DLD1 (cell line): ENCODE measurements around the gene DROSHA.
"Not testable (repeated sequence)": the region's sequence is repeated elsewhere in the genome, so short reads cannot be mapped to it uniquely, and the experiment has no call there.

Experiments used
- in situ Hi-C: cut with HindIII; loops from 2 replicates; pipeline ENCODE4 v1.10.0; 2017; ENCODE audit warnings: low sequenced_read_pairs

The DROSHA gene

DNA sequence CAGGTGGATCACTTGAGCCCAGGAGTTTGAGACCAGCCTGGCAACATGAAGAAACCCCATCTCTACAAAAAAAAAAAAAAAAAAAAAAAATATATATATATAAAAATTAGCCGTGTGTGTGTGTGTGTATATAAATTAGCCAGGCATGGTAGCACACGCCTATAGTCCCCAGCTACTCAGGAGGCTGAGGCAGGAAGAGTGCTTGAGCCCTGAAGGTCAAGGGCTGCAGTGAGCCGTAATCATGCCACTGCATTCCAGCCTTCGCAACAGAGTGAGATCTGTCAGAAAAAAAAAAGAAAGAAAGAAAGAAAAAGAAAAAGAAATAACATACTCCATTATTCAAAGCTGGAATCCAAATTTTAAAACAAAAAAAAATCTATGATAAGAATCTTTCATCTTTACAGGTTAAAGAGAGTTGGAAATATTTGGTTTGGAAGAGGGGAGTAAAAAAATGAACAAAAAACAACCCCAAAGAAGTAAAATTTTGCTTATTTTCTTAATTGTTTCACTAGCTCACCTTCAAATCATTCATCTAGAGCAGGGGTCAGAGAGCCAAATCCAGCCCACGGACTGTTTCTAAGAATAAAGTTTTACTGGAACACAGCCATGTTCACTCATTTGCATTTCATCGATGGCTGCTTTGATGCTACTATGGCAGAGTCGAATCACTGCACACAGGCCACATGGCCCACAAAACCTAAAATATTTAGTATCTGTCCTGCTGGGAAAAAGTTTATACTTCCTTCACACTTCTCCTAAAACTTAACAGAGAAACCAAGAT lies 109.9 kb downstream of the DROSHA start:
- in situ Hi-C loops: no loop called here

DNA sequence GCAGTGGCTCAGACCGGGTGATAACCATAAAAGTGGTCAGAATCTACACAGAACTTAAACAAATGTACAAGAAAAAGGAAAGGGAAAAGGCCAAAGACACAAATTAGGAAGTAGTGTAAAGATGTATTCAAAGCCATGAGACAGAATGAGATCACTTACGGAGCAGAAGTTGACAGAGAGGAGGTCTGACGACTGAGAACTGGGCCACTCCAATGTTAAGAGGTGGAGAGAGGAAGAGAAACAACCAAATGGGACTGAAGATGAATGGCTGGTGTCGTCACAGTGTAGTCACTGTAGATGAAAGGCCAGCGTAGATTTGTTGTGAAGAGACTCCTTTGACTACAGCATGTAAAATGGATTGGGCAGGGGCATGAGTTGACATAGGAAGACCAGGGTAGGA lies 114.4 kb downstream of the DROSHA start:
- in situ Hi-C loops: no loop called here

DNA sequence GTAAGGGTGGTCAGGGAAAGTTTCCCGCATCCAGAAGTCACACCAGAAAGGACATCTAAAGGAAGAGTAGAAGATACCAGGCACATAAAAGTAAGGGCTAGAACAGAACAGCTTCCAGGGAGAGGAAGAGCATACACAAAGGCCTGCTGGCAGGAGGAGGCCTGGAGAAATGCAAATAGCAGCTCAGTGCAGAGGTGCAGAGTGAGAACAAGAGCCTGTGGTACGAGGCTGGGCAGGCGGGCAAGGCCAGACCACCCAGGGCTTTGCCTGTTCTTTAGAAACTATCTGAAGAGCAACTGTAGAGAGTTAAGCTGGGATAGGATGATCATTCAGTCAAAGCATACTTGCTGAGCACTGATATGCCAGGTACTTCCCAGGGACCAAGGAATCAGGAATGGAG lies 115.3 kb downstream of the DROSHA start:
- in situ Hi-C loops: no loop called here

DNA sequence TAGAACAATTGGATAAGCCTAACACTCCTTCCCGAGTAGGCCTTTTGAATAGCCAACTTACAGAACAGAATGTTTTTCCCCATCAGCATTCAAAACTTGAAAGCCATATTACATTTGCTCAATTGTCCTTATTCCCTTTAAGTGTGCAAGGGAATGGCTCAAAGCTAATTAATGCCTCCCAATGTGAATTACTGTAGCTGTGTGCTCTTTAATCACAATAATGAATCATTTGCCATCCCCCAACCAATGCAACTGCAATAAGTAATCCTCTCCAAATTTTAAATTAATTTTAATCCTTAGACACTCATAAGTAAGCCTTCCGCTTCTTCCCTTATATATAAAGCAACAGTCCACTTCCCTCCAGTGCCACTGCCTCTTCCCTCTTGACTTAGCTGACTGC lies 115.9 kb downstream of the DROSHA start:
- in situ Hi-C loops: no loop called here

DNA sequence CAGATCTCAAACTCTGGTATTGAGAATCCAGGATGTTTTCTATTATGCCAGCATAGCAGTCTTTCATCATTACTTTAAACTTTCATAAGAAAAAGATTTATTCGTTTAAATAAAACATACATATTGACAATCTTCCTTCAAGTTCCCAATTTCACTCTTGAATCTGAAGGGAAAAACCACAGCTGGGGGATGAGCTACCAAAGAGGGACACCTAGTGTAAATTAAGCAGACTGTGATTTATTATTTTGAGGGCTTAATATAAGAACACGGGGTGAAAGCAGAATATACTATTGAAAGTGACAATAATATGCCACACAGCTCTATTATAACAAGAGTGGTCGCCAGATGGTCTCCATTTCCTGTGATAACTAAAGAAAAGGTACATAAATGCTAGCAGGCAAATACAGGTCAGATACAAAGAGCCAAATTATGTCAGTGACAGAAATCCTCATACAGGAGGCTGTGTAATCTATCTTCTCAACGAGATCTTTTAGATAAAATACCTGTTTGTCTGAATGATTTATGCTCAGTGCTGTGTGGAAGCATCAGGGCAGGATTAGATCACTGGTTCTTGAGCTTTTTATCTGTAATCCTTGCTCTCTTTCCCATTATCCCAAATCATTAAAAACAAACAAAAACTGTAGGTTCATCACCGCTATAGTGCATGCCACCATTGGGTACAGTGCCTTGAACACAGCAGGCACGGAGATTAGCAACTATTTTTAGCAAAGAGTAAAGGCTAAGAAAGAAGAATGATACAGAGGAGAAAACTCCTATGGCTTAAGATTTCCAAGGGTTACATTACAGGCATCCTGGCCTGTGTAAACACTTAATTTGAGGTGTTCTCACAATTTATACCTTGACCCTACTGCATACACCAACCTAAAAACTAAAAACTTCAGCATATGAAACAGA lies 116.6 kb downstream of the DROSHA start:
- in situ Hi-C loops: no loop called here

DNA sequence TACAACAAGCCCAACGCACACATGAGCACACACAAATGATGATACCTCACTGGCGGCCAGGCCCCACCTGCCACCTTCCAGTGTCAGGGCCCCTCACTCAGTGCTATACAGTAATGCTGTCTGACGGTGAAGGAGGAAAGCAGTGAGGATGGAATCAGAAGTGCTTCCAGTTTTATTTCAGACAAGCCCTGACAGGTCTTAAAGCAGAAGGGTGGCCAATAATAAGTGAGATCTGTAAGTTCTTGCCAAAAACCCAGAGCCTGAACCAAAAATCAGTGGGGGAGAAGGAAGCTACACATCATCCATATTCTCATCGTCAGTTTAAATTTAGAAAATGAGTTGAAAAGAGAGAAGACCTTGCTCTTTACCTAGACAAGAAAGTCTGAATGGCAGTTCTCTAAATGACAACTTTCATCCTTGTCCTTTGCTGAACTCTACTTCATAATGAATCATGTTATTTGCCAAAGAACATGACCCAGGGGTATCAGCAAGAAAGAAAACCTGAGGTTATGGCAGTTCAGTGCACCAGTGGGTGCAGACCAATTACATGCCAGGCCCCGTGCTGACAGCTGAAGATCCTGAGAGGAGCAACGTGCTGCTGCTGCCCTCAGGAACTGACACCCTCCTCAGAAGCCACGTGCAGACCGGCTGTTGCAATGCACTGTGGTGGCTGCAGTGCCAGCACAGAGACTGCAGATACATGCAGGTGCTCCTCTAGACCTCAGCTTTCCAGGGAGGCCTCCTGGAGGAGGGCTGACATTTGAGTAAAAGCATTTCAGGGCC lies 118.7 kb downstream of the DROSHA start:
- in situ Hi-C loops: no loop called here

DNA sequence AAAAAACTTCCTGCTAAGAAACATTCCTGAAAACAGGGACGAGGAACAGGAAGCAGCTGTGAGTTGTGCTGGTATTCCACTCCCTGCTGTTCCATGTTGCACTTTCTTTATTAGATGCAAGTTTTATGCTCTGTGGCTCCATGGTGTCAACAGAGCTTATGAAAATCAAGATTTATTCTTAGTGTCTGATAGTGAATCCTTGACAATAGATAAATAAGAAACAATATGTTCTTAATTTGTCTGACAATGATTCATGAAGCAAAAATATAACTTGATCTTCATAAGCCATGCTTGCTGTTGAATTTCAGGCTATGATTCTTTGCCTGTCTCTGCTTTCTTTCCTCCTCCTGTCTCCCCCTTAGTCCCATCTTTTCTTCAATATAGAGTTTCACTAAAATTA lies 119.6 kb downstream of the DROSHA start:
- in situ Hi-C loops: no loop called here

DNA sequence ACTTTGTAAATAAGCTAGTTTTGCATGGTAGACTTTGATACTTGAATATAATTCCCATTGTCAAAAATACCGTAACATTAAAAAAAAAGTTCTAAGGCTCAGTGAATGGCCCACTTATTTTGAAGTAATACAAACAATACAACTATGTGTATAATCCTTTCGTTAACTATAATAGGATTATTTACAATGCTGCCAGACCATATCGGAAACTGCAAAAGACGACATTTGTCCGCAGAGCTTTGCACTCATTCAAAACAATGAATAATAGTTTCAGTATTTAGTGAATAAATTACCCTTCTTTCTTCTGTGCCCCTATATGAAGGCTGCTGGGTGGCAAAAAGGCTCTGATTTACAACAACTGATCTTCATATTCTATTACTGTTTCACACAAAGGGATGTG lies 121.8 kb downstream of the DROSHA start:
- in situ Hi-C loops: no loop called here

DNA sequence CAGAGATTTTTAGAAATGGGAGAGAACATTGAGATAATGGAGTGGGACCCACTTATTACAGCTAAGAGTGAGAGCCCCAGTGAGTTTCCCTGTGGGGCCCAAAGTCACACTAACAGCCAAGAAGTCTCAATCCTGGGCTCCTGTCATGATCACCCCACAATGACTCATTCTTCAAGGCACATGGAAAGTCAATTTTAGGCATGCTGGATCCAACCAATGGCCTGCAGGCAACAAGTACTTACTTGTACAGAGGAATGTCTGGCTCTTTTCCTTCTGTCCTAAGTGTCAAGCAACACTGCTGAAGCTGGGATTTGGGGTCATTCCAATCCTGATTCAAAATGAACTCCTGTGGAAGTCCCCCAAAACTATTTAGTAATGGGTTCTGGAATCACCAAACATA lies 123.1 kb downstream of the DROSHA start:
- in situ Hi-C loops: no loop called here

DNA sequence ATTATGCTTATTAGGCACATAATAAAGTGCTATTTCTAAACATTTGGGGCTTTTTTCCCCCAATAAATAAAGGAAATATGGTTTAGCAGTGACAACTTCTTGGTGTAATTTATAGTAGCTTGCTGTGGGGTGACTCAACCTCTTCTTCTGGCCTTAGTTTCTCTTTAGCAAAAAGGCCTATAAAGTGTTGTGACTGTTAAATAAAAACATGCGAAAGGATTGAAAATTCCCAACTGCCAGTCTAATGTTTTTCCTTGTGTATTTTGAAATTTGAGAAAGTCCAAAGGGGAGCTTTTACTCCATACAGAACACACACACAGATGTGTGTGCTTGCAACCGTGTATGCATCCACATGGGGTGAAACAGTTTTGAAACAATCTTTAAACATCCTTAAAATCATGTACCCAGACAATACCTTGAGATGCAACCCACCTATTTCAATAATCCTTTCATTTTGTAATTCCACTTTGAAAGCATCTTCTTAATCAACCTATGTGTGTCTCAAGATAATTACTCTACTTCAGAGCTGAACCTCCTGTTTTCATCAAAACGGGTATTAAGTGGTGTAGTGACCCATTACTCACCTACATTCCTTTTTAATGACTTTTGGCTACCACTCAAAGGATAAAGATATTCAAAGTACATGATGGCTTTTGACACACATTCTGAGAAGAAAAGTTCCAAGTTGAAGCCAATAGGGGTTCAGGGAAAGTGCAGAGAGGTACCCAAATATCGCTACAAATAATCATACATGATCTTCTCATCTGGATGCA lies 123.8 kb downstream of the DROSHA start:
- in situ Hi-C loops: no loop called here

DNA sequence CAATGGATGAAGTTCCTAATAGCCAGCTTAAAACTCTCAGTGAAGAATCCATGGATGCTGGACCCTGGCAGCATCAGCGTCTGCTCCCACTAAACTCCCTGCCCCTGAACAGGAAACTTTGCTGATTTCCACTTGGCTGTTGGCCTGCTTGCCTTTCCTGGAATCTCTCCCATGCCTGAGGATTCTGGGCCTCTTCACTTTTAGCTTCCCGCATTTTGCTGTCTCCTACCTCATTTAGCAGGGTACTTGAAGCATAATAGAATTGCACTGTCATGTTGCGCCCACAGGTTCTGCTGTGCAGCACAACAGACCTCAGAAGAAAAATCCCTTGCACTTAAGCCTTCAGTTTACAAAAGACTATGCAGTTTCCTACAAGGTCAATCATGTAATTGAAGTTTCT lies 127.6 kb downstream of the DROSHA start:
- in situ Hi-C loops: no loop called here

DNA sequence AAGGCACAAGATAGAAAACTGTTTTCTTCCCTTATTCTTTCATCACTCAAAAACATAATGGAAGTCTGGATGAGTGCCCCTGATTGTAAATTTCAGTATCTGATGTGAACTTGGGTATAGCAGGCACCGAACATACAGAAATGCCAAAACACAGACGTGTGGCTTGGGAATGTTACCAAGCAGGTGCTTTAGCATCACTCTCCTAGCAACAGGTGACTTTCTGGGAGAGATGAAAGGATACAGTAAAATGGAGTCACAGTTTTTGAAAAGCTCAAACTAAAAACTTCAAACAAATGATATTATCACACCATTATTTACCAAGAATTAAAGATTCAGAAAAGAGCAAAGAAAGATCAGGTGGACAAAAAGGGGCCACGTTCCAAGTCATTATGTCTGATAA lies 130.2 kb downstream of the DROSHA start:
- in situ Hi-C loops: no loop called here

DNA sequence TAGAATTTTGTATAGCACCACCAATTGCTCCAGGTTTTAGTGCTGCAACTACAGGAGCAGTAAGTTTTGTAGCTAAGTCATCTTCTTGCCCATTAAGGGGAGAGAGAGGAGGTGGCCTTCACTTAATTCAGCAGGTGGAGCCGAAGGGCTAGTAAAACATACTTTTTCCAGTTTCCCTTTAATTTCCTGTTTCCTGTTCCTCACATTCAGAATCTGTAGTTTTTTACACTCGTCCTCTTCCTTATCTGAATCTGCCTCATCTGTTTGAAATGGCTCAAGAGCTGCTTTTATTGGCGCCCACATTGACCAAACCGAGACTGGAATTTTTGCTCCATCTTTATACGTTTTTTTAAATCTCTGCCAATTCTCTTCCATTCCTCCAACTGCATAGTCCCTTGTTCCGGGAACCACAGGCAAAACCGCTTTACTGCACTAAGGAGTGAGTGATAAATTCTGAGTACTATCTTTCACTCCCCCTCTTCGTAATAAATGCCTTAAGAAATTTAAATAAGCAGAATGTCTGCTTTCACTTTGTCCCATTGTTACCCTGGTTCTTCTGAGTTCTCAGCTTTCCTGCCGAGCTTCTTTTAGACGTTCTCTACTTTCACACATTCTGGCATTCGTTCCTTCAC lies 133.9 kb downstream of the DROSHA start:
- in situ Hi-C loops: no loop called here

DNA sequence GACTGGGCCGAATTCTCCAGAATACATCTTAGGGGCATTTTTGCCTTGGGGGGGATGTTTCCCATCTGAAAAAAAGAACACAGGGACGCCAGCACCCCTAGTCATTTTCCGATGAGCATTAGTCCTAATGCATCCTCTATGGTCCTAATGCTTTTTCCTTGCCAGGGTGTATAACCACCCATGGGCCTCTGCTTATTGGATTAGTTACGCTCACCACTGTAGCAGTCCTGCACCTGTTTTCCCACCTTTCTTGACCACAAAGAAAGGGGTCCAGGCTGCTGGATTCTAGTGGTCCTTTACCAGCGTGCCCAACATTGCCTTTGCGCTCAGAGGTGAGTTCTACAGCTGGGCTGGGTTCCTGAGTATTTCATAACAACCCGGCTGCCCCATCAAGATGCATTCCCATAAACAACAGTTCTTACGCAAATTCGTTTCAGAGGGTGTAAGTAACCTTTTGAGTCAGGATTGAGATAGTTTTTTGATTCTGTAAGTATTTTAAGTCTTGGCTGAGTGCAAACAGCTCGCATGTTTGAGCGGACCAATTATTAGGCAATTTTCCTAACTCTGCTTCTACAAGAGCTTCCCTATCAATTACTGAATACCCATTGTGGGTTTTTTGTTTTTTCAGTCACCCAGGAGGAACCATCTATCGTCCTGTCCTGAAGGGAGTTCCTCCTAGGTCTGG lies 135.1 kb downstream of the DROSHA start:
- in situ Hi-C loops: no loop called here

DNA sequence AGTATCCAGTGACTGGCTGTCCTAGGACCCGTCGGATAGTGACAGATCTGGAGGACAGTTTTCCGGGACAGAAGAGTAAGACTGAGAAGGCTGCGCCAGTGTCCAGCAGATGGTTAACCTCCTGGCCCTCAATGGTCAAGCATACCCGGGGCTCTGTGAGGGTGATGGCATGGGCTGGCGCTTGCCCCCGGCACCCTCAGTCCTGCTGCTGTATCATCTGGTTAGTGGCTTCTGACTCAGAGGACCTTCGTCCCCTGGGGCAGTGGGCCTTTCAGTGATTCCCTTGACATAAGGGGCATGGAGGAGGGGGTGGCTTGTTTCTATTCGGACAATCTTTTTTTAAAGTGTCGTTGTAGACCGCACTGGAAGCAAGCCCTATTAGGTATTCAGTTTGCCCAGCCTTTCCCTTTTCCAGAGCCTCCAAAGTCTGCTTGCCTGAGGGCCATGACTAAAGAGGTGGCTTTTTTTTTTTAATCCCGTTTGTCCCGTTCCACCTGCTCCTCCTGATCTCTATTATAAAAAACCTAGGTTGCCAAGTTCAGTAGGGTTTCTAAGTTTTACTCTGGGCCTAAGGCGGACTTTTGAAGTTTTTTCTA lies 136.3 kb downstream of the DROSHA start:
- in situ Hi-C loops: not testable (repeated sequence)

DNA sequence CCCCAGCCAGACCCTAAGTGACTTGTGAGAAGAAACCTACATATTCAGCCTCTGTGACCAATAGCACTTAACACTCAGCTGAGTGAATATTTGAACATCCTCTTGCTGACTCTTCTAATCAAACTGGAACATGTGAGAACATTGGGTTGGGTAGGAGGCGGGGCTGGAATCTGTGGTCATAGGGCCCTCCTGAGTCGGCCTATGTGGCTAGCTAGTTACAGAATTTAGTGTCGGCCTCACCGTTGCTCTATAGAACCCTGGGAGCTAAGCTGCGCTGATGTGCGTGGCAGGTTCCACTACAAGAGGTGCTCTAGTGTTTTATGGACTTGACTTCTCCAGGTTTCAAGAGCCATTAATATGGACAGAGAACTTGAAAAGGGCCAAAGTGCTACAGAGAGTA lies 138.8 kb downstream of the DROSHA start:
- in situ Hi-C loops: no loop called here

DNA sequence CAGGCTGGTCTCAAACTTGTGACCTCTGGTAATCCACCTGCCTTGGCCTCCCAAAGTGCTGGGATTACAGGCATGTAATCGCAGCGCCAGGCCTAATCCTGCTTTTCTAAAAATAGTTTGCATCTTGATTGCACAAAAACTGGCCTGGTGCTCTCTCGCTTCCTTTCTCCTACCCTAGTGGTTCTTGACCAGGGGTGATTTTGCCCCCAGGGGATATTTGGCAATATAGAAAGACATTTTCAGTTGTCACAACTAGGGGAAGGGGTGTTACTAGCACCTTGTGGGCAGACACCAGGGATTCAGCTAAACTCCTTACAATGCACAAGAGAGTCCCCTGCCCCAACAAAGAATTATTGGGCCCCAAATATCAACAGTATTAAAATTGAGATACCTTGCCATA lies 139.8 kb downstream of the DROSHA start:
- in situ Hi-C loops: no loop called here

DNA sequence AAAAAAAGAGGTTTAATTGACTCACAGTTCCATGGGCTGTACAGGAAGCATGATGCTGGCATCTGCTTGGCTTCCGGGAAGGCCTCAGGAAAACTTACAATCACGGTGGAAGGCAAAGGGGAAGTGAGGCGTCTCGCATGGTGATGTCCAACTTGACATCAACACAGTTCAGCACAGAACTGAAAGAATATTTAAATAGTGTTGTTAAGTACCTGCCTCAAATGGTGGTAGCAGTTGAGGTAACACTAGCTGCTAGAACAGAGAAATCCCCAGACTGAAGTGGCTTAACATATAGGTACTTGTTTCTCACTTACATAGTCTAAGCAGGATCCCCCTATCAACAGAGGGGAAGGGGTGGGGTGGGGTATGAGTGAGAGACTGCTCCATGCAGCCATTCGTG lies 141.6 kb downstream of the DROSHA start:
- in situ Hi-C loops: no loop called here
